ENCODE results near the gene PRR7. TPM values are rescaled to one million over a fixed set of nuclear protein-coding genes. Genes with fewer than 3 reads are reported as not detected.

Gene PRR7
- total and polyA plus RNA-seq, 2 of the 13 experiments (the other 11 are each of a cell fraction or from before 2014, with no cell fraction given) = 4.8 to 5.0 TPM

DNA sequence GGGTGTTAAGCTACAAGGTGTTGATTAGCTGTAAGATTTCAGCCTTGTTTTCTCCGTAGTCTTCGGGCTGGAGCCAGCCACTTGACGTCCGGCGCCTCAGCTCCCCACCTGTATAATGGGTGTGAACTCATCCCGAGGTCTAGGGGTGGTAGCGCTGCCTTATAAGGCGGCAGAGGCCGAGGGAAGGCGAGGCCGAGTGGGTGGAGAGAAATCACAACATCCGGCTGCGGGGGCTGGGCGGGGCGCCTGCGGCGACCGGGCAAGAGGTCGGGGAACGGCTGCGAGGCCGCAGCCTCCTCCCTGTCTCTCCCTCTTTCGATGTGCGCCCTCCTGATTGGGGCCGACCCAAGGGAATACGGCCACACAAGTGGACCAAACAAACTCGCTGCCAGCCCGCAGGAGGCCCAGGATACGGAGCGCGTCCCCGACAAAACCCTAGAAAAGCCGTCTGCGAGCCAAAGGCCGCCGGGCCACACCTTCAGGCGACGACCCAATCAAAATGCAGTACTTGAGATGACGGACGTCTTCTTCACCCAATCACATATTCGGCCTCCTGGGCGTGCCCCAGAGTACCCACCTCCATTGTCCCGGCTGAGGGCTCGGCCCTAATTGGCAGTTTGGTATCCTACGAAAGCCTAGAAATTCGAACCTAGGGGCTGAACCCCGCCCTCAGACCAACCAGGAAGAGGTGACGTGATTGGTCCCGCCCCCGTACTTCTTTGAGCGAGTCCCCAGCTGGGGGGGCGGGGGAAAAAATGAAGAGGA is 20.6 kb upstream of the PRR7 start (continued):
- TF ChIP-seq ETV5 (CRISPR knock-in tag; IDR thresholded peaks at IDR 0.05; ENCODE audit: borderline replicate concordance) (peak; percentile 92), XBP1 (CRISPR knock-in tag; IDR thresholded peaks at IDR 0.05) (no peak), ZNF766 (CRISPR knock-in tag; IDR thresholded peaks at IDR 0.05; ENCODE audit: borderline replicate concordance) (no peak), MTA1 (CRISPR knock-in tag; IDR thresholded peaks at IDR 0.05; ENCODE audit: borderline replicate concordance) (0 out of 2 replicates have a peak, but pooled peaks have one; percentile 27), MTF2 (CRISPR knock-in tag; IDR thresholded peaks at IDR 0.05; ENCODE audit: borderline replicate concordance) (no peak), JDP2 (CRISPR knock-in tag; IDR thresholded peaks at IDR 0.05; ENCODE audit: borderline replicate concordance) (no peak), SUZ12 (IDR thresholded peaks at IDR 0.05; ENCODE audit: low read depth, low read length) (no peak), MIER3 (CRISPR knock-in tag; IDR thresholded peaks at IDR 0.05; ENCODE audit: borderline replicate concordance) (no peak), NFKBIZ (CRISPR knock-in tag; IDR thresholded peaks at IDR 0.05) (no peak), ZNF598 (CRISPR knock-in tag; IDR thresholded peaks at IDR 0.05; ENCODE audit: borderline replicate concordance) (peak; percentile 33; the same call in 1 of the 2 replicates), HDAC1 (CRISPR knock-in tag; IDR thresholded peaks at IDR 0.05) (peak; percentile 58; the same call in 1 of the 2 replicates), NR2F6 (IDR thresholded peaks at IDR 0.05) (no peak), NR2F6 (CRISPR knock-in tag; IDR thresholded peaks at IDR 0.05) (no peak), ZNF224 (CRISPR knock-in tag; IDR thresholded peaks at IDR 0.05) (no peak), ZKSCAN1 (IDR thresholded peaks at IDR 0.05; ENCODE audit: low read length) (no peak), ZNF772 (CRISPR knock-in tag; IDR thresholded peaks at IDR 0.05) (no peak), FLYWCH1 (CRISPR knock-in tag; IDR thresholded peaks at IDR 0.05) (no peak), FOXM1 (CRISPR knock-in tag; IDR thresholded peaks at IDR 0.05) (no peak), ZNF747 (CRISPR knock-in tag; IDR thresholded peaks at IDR 0.05; ENCODE audit: borderline replicate concordance) (no peak; the same call in 1 of the 2 replicates), ZNF549 (CRISPR knock-in tag; IDR thresholded peaks at IDR 0.05) (no peak), ZSCAN30 (CRISPR knock-in tag; IDR thresholded peaks at IDR 0.05) (no peak), POLR2G (IDR thresholded peaks at IDR 0.05; ENCODE audit: low read depth, low read length) (peak; percentile 85), RBAK (CRISPR knock-in tag; IDR thresholded peaks at IDR 0.05) (no peak), NFIC (IDR thresholded peaks at IDR 0.05; ENCODE audit: low read length) (no peak)
- TF ChIP-seq, protein P1, sequence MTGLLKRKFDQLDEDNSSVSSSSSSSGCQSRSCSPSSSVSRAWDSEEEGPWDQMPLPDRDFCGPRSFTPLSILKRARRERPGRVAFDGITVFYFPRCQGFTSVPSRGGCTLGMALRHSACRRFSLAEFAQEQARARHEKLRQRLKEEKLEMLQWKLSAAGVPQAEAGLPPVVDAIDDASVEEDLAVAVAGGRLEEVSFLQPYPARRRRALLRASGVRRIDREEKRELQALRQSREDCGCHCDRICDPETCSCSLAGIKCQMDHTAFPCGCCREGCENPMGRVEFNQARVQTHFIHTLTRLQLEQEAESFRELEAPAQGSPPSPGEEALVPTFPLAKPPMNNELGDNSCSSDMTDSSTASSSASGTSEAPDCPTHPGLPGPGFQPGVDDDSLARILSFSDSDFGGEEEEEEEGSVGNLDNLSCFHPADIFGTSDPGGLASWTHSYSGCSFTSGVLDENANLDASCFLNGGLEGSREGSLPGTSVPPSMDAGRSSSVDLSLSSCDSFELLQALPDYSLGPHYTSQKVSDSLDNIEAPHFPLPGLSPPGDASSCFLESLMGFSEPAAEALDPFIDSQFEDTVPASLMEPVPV (CRISPR knock-in tag; IDR thresholded peaks at IDR 0.05) = no peak
- TF ChIP-seq, protein P2, sequence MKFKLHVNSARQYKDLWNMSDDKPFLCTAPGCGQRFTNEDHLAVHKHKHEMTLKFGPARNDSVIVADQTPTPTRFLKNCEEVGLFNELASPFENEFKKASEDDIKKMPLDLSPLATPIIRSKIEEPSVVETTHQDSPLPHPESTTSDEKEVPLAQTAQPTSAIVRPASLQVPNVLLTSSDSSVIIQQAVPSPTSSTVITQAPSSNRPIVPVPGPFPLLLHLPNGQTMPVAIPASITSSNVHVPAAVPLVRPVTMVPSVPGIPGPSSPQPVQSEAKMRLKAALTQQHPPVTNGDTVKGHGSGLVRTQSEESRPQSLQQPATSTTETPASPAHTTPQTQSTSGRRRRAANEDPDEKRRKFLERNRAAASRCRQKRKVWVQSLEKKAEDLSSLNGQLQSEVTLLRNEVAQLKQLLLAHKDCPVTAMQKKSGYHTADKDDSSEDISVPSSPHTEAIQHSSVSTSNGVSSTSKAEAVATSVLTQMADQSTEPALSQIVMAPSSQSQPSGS (CRISPR knock-in tag; IDR thresholded peaks at IDR 0.05) = no peak
- TF ChIP-seq, protein P3, sequence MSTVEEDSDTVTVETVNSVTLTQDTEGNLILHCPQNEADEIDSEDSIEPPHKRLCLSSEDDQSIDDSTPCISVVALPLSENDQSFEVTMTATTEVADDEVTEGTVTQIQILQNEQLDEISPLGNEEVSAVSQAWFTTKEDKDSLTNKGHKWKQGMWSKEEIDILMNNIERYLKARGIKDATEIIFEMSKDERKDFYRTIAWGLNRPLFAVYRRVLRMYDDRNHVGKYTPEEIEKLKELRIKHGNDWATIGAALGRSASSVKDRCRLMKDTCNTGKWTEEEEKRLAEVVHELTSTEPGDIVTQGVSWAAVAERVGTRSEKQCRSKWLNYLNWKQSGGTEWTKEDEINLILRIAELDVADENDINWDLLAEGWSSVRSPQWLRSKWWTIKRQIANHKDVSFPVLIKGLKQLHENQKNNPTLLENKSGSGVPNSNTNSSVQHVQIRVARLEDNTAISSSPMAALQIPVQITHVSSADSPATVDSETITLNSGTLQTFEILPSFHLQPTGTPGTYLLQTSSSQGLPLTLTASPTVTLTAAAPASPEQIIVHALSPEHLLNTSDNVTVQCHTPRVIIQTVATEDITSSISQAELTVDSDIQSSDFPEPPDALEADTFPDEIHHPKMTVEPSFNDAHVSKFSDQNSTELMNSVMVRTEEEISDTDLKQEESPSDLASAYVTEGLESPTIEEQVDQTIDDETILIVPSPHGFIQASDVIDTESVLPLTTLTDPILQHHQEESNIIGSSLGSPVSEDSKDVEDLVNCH (CRISPR knock-in tag; IDR thresholded peaks at IDR 0.05) = no peak

Data from HepG2 (cell line).